ENCODE measurements around the gene AVP. TPM values are rescaled to one million over a fixed set of nuclear protein-coding genes. Genes with fewer than 3 reads are reported as not detected.

AVP gene
- polyA plus RNA-seq, 1 donor, result 0.49 TPM

- Histone ChIP-seq H3K36me3 (ENCODE audit: control insufficient read depth, insufficient read depth, low read length) (peaks cover 56% of the 10 kb centered on the region), H3K27me3 (ENCODE audit: control insufficient read depth, insufficient read depth, low read length) (no peaks in the 10 kb centered on the region), H3K4me3 (ENCODE audit: low read length) (no peak overlapping the region), H3K4me1 (ENCODE audit: control insufficient read depth, insufficient read depth, low read length) (no peaks in the 10 kb centered on the region), H3K27ac (ENCODE audit: low read length) (no peak overlapping the region), H3K9me3 (ENCODE audit: control insufficient read depth, low read depth, low read length) (no peaks in the 10 kb centered on the region)
- DNase-seq, result no peak
- WGBS (ENCODE audit: insufficient coverage, low lambda C conversion rate), result no CpG with 5 or more reads among the region's 4 CpGs
Measured at GRCh38 chr20:3039426-3039825, 45.1 kb downstream of the AVP start.

- H3K9me3 ChIP-seq (ENCODE audit: control insufficient read depth, low read depth, low read length), result no peaks in the 10 kb centered on the region
- no peak overlapping the region for H3K4me3 ChIP-seq (ENCODE audit: low read length)
- H3K27ac ChIP-seq (ENCODE audit: low read length), result no peak overlapping the region
- H3K36me3 ChIP-seq (ENCODE audit: control insufficient read depth, insufficient read depth, low read length), result peaks cover 59% of the 10 kb centered on the region
- no peaks in the 10 kb centered on the region for H3K4me1 ChIP-seq (ENCODE audit: control insufficient read depth, insufficient read depth, low read length)
- no CpG with 5 or more reads among the region's 5 CpGs for WGBS (ENCODE audit: insufficient coverage, low lambda C conversion rate)
- no peaks in the 10 kb centered on the region for H3K27me3 ChIP-seq (ENCODE audit: control insufficient read depth, insufficient read depth, low read length)
- DNase-seq, result no peak
Measured at GRCh38 chr20:3038454-3038853, 46.1 kb downstream of the AVP start.

- H3K4me3 ChIP-seq (ENCODE audit: low read length), result no peak overlapping the region
- DNase-seq, result no peak
- WGBS (ENCODE audit: insufficient coverage, low lambda C conversion rate), result no CpG with 5 or more reads among the region's 3 CpGs
- no peaks in the 10 kb centered on the region for H3K27me3 ChIP-seq (ENCODE audit: control insufficient read depth, insufficient read depth, low read length)
- H3K27ac ChIP-seq (ENCODE audit: low read length), result no peak overlapping the region
- no peaks in the 10 kb centered on the region for H3K4me1 ChIP-seq (ENCODE audit: control insufficient read depth, insufficient read depth, low read length)
- peaks cover 66% of the 10 kb centered on the region for H3K36me3 ChIP-seq (ENCODE audit: control insufficient read depth, insufficient read depth, low read length)
- H3K9me3 ChIP-seq (ENCODE audit: control insufficient read depth, low read depth, low read length), result no peaks in the 10 kb centered on the region
Measured at GRCh38 chr20:3037654-3038053, 46.9 kb downstream of the AVP start.

GRCh38 chr20:3032624-3033023 lies 51.9 kb downstream of the AVP start:
- 92% methylated on average over 4 of the region's 8 CpGs for WGBS (ENCODE audit: insufficient coverage, low lambda C conversion rate)
- peaks cover 70% of the 10 kb centered on the region for H3K36me3 ChIP-seq (ENCODE audit: control insufficient read depth, insufficient read depth, low read length)

More at GRCh38 chr20:3032624-3033023, 51.9 kb downstream of the AVP start:
- no peak for DNase-seq
- H3K27ac ChIP-seq (ENCODE audit: low read length), result no peak overlapping the region
- H3K27me3 ChIP-seq (ENCODE audit: control insufficient read depth, insufficient read depth, low read length), result no peaks in the 10 kb centered on the region
- no peak overlapping the region for H3K4me3 ChIP-seq (ENCODE audit: low read length)
- peaks cover 5% of the 10 kb centered on the region for H3K4me1 ChIP-seq (ENCODE audit: control insufficient read depth, insufficient read depth, low read length)
- no peaks in the 10 kb centered on the region for H3K9me3 ChIP-seq (ENCODE audit: control insufficient read depth, low read depth, low read length)

Other genes with a start within 250 kb of the AVP start
- gene PCED1A, start 244.1 kb downstream of the AVP start, polyA plus RNA-seq, result 43.4 TPM
- gene VPS16, start 244.0 kb downstream of the AVP start, polyA plus RNA-seq, result 33.5 TPM
- gene PTPRA, start 211.2 kb downstream of the AVP start, polyA plus RNA-seq, result 52.7 TPM
- 1.2 TPM for gene GNRH2, start 41.1 kb downstream of the AVP start, polyA plus RNA-seq
- gene MRPS26, start 38.7 kb downstream of the AVP start, polyA plus RNA-seq, result 60.8 TPM
- gene OXT, start 13.1 kb downstream of the AVP start, polyA plus RNA-seq, result 5.2 TPM
- 16.4 TPM for gene FASTKD5, start 75.1 kb upstream of the AVP start, polyA plus RNA-seq
- gene UBOX5, start 75.1 kb upstream of the AVP start, polyA plus RNA-seq, result 5.5 TPM
- 17.1 TPM for gene LZTS3, start 88.8 kb upstream of the AVP start, polyA plus RNA-seq
- gene DDRGK1, start 120.0 kb upstream of the AVP start, polyA plus RNA-seq, result 77.0 TPM
- 64.6 TPM for gene ITPA, start 124.8 kb upstream of the AVP start, polyA plus RNA-seq
- gene SLC4A11, start 154.5 kb upstream of the AVP start, polyA plus RNA-seq, result 0.36 TPM